SH-SY5Y (cell line): Measurements from ENCODE around the gene ST8SIA5.

Experiments
- GATA2 ChIP-seq: IDR thresholded peaks from 2 replicates; pipeline ENCODE4 v1.6.1; 2011; ENCODE audit warnings: mild to moderate bottlenecking, low read depth, low read length
- GATA3 ChIP-seq: IDR thresholded peaks from 2 replicates; pipeline ENCODE4 v1.6.1; 2011; ENCODE audit warnings: low read depth, mild to moderate bottlenecking, low read length, moderate library complexity

DNA sequence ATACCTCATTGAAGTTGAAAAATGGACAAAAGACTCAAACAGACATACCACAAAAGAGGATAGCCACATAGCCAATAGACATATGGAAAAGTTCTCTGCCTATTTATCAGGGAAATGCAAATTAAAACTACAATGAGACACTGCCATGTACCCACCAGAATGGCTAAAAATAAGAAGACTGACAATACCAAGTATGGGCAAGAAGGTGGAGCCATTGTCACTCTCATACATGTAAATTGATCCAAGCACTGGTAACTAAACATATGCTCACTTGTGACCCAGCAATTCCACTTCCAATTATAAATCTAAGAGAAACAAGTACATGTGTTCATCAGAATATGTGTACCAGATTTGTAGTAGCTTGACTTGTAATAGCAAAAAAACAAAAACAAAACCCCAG is 104.5 kb downstream of the ST8SIA5 start:
- no peak for TF ChIP-seq GATA2
- TF ChIP-seq GATA3, result no peak
